Activated CD8-positive, alpha-beta T cell treated with anti-CD3 and anti-CD28 coated beads, Interleukin-2, amount 10 ng/mL, durations not matched to agents 7 days and 5 days (primary cell): ENCODE measurements around the gene ADSS1. TPM values are rescaled to one million over a fixed set of nuclear protein-coding genes. Genes with fewer than 3 reads are reported as not detected.

Source experiments
- ATAC-seq: fragments of 150-1000 bp; cut with Tn5 transposase; one replicate; pipeline ENCODE4 v1.10.0; 2021; ENCODE audit warnings: moderate library complexity
- CTCF ChIA-PET: fragments of 350-600 bp; sonication (Branson Sonifier 250); formaldehyde crosslinking; loops from one replicate; lab custom pipeline; 2021; ENCODE audit warnings: antibody characterized with exemption; lab: Charles Lee
- POLR2A ChIA-PET: fragments of 350-600 bp; sonication (Branson Sonifier 250); formaldehyde crosslinking; loops from one replicate; lab custom pipeline; 2021; ENCODE audit warnings: antibody characterized with exemption; lab: Charles Lee
- DNase-seq: peaks from one replicate; pipeline ENCODE4 v3.0.0-alpha.2; 2020
- H3K27ac Mint-ChIP-seq: one replicate; pipeline ENCODE4 v1.8.0; 2021; ENCODE audit warnings: mild to moderate bottlenecking, mixed read lengths
- H3K27me3 Mint-ChIP-seq: one replicate; pipeline ENCODE4 v1.8.0; 2021; ENCODE audit warnings: low read depth, mixed read lengths
- H3K36me3 Mint-ChIP-seq: one replicate; pipeline ENCODE4 v1.8.0; 2021; ENCODE audit warnings: low read depth, mixed read lengths
- H3K4me1 Mint-ChIP-seq: one replicate; pipeline ENCODE4 v1.8.0; 2021; ENCODE audit warnings: low read depth, mixed read lengths
- H3K4me3 Mint-ChIP-seq: one replicate; pipeline ENCODE4 v1.8.0; 2021; ENCODE audit warnings: mild to moderate bottlenecking, mixed read lengths
- H3K9me3 Mint-ChIP-seq: one replicate; pipeline ENCODE4 v1.8.0; 2022; ENCODE audit warnings: mixed read lengths; ENCODE audit not compliant: insufficient read depth
- total RNA-seq, 2 experiments: library from RNA; stranded (reverse); gene quantifications; one replicate each; pipeline ENCODE4 v1.2.3, GENCODE V29; 2021

The ADSS1 gene
- total RNA-seq, 2 experiments from 2014 or later: 1.8 TPM

GRCh38 chr14:104714066-104714465, 10.0 kb upstream of the ADSS1 start:
- H3K36me3 Mint-ChIP-seq: peaks cover 22% of the 10 kb centered on the region
- no peak overlapping the region for H3K4me3 Mint-ChIP-seq
- DNase-seq (no peak), ATAC-seq (no peak)
- no peak overlapping the region for H3K27ac Mint-ChIP-seq
- ChIA-PET POLR2A (no interaction called here), CTCF (no interaction called here)
- H3K27me3 Mint-ChIP-seq: no peaks in the 10 kb centered on the region
- no peaks in the 10 kb centered on the region for H3K4me1 Mint-ChIP-seq
- no peaks in the 10 kb centered on the region for H3K9me3 Mint-ChIP-seq

- ChIA-PET CTCF (no interaction called here), POLR2A (no interaction called here)
- no peaks in the 10 kb centered on the region for H3K9me3 Mint-ChIP-seq
- H3K4me1 Mint-ChIP-seq: no peaks in the 10 kb centered on the region
- H3K27me3 Mint-ChIP-seq: no peaks in the 10 kb centered on the region
- H3K27ac Mint-ChIP-seq: no peak overlapping the region
- ATAC-seq (no peak), DNase-seq (no peak)
- H3K36me3 Mint-ChIP-seq: peaks cover 21% of the 10 kb centered on the region
- H3K4me3 Mint-ChIP-seq: no peak overlapping the region
Measured at GRCh38 chr14:104714681-104715080, 9.3 kb upstream of the ADSS1 start.

GRCh38 chr14:104715416-104715815, 8.6 kb upstream of the ADSS1 start:
- ATAC-seq: no peak
- Mint-ChIP-seq H3K27ac (no peak overlapping the region), H3K9me3 (no peaks in the 10 kb centered on the region), H3K36me3 (peaks cover 20% of the 10 kb centered on the region), H3K4me3 (no peak overlapping the region), H3K27me3 (no peaks in the 10 kb centered on the region), H3K4me1 (no peaks in the 10 kb centered on the region)
- DNase-seq: no peak
- POLR2A ChIA-PET: no interaction called here
- CTCF ChIA-PET: no interaction called here

DNA sequence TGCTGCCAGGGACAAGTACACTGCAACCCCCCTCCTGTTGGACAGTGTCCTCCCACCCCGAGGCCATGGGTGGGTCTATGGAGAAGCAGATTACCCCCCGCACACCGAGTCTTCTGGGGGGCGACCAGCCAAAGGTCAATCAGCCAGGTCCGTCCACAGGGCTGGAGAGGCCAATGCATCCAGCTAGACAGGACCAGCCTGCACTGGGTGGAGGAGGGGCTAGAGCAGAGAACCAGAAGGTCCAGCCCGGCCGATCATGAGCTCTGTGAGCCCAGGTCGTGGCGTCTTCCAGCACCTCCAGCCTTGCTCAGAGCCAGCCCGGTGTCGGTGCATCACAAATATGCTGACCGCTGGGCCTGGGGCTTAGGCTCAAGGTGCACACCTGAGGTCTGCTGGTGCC, 8.2 kb upstream of the ADSS1 start:
- H3K36me3 Mint-ChIP-seq: peaks cover 19% of the 10 kb centered on the region
- H3K4me1 Mint-ChIP-seq: no peaks in the 10 kb centered on the region
- no peak for ATAC-seq
- H3K27ac Mint-ChIP-seq: no peak overlapping the region
- H3K9me3 Mint-ChIP-seq: no peaks in the 10 kb centered on the region
- DNase-seq: no peak
- ChIA-PET CTCF (no interaction called here), POLR2A (no interaction called here)
- H3K4me3 Mint-ChIP-seq: no peak overlapping the region
- no peaks in the 10 kb centered on the region for H3K27me3 Mint-ChIP-seq

- Mint-ChIP-seq H3K27me3 (no peaks in the 10 kb centered on the region), H3K36me3 (peaks cover 21% of the 10 kb centered on the region), H3K4me1 (no peaks in the 10 kb centered on the region), H3K4me3 (no peak overlapping the region), H3K27ac (no peak overlapping the region), H3K9me3 (no peaks in the 10 kb centered on the region)
- DNase-seq: no peak
- POLR2A ChIA-PET: no interaction called here
- no peak for ATAC-seq
- CTCF ChIA-PET: no interaction called here
Measured at GRCh38 chr14:104717137-104717536, 6.9 kb upstream of the ADSS1 start.

DNA sequence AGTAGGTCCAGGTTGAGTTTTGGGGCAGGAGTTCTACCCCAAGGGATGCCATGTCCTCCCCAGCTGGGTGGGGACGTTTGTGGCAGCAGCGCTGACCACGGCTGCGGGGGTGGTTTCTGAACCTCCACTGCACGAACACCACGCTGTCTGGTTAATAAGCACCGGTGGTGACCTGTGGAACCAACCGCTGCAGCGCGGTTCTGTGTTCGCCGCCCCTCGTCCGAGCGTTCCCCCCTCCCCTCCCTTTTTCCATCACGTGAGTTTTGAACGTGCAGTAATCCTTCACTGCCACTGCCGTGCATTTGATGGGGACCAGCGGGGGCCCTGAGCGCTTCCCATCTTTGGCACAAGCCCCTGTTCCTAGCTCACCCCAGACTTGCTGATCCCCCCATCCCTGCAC, 6.4 kb upstream of the ADSS1 start:
- POLR2A ChIA-PET: no interaction called here
- H3K27me3 Mint-ChIP-seq: no peaks in the 10 kb centered on the region

GRCh38 chr14:104718147-104718546, 5.9 kb upstream of the ADSS1 start:
- CTCF ChIA-PET: no interaction called here
- Mint-ChIP-seq H3K27me3 (no peaks in the 10 kb centered on the region), H3K9me3 (no peaks in the 10 kb centered on the region), H3K27ac (no peak overlapping the region), H3K4me1 (no peaks in the 10 kb centered on the region), H3K4me3 (no peak overlapping the region), H3K36me3 (peaks cover 21% of the 10 kb centered on the region)
- ATAC-seq (no peak), DNase-seq (no peak)
- POLR2A ChIA-PET: no interaction called here

More for the DNA sequence above, 6.4 kb upstream of the ADSS1 start:
- H3K9me3 Mint-ChIP-seq: no peaks in the 10 kb centered on the region
- no peak for DNase-seq
- H3K27ac Mint-ChIP-seq: no peak overlapping the region
- CTCF ChIA-PET: no interaction called here
- H3K4me1 Mint-ChIP-seq: no peaks in the 10 kb centered on the region
- H3K36me3 Mint-ChIP-seq: peaks cover 21% of the 10 kb centered on the region
- no peak for ATAC-seq
- no peak overlapping the region for H3K4me3 Mint-ChIP-seq

- ChIA-PET CTCF (no interaction called here), POLR2A (interaction anchor here (0.6 kb wide), 1 partner anchor 119 kb away, joined by 3 read pairs; no protein-coding TSS in a partner anchor)
- H3K9me3 Mint-ChIP-seq: no peaks in the 10 kb centered on the region
- H3K36me3 Mint-ChIP-seq: peaks cover 19% of the 10 kb centered on the region
- no peaks in the 10 kb centered on the region for H3K27me3 Mint-ChIP-seq
- DNase-seq (no peak), ATAC-seq (no peak)
- no peaks in the 10 kb centered on the region for H3K4me1 Mint-ChIP-seq
- no peak overlapping the region for H3K27ac Mint-ChIP-seq
- H3K4me3 Mint-ChIP-seq: no peak overlapping the region
Measured at GRCh38 chr14:104718871-104719270, 5.2 kb upstream of the ADSS1 start.

DNA sequence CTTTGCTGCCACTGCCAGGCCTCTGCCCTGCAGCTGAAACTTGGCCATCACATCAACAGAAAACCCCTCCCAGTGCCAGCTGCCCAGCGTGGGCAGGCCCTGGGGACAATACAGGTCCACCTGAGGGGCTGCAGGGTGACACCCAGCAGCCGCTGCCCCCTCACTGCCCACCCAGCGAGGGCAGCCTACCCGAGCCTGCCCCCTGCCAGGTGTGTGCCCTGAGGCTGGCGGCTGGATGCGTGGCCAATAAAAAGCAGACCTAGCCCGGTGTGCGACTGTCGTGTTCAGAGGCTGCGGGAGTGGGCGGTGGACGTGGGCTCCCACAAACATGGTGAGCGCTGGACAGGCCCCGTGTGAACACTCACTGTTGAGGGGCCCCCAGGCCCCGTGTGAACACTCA, 4.7 kb upstream of the ADSS1 start:
- Mint-ChIP-seq H3K4me3 (no peak overlapping the region), H3K36me3 (peaks cover 16% of the 10 kb centered on the region), H3K4me1 (no peaks in the 10 kb centered on the region), H3K27me3 (no peaks in the 10 kb centered on the region), H3K27ac (no peak overlapping the region), H3K9me3 (no peaks in the 10 kb centered on the region)
- CTCF ChIA-PET: no interaction called here
- ATAC-seq (no peak), DNase-seq (no peak)
- POLR2A ChIA-PET: interaction anchor here (0.6 kb wide), 1 partner anchor 119 kb away, joined by 3 read pairs; no protein-coding TSS in a partner anchor

DNA sequence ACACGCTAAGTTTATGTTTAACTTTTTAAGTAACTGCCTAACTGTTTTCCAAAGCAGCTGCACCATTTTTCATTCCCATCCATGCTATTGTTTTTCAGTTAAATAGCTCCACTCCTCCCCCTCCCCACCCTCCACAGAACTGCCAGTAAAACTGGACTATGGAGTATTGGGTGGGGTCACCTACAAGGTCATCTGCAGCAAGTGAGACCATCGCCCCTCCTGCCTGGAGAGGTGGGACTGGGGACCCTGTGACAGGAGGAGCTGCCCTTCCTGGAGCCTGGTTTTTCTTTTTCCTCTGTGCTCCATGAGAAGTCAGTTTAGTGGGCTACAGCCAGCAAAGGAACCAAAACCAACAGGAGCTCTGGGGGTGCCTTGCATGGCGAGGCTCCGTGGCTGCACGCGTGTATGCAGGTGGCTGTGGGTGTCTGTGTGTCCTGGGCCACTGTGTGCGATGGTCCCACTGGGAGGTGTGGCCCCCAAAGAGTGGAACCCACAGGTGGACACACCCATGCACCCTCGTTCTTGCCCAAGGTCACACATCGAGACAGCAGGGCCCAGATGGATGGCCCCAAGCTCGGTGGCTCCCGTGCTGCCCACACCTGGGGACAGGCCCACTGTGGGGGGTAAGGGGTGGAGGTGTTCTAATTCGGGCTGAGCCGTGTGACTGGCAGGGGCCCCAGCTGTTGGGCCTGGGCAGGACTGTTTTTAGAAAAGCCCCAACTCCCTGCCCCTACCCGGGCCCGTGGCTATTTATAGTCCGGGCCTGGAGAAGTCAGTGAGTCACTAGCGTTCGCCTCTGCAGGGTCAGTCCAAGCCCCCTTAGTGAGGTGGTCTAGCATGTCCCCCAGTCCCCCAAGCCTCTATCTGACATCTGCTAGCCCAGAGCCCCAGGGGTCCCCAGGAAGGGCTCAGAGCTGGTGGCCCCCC, 2.3 kb upstream of the ADSS1 start:
- ATAC-seq (no peak), DNase-seq (no peak)
- Mint-ChIP-seq H3K4me3 (no peak overlapping the region), H3K36me3 (peaks cover 9% of the 10 kb centered on the region), H3K4me1 (peaks cover 3% of the 10 kb centered on the region), H3K9me3 (no peaks in the 10 kb centered on the region), H3K27me3 (no peaks in the 10 kb centered on the region), H3K27ac (no peak overlapping the region)
- ChIA-PET POLR2A (no interaction called here), CTCF (interaction anchor here (0.6 to 1.2 kb wide), 2 partner anchors 11 to 56 kb away, joined by 3 read pairs; no protein-coding TSS in a partner anchor)

GRCh38 chr14:104722938-104723650, 935 bp upstream of the ADSS1 start:
- ChIA-PET POLR2A (no interaction called here), CTCF (interaction anchor here (0.6 to 1.5 kb wide), 9 partner anchors 11 to 64 kb away, joined by 3 to 4 read pairs (median 3); no protein-coding TSS in a partner anchor)
- Mint-ChIP-seq H3K4me1 (peaks cover 3% of the 10 kb centered on the region), H3K9me3 (no peaks in the 10 kb centered on the region), H3K4me3 (no peak overlapping the region), H3K36me3 (peaks cover 6% of the 10 kb centered on the region), H3K27ac (no peak overlapping the region), H3K27me3 (no peaks in the 10 kb centered on the region)
- DNase-seq: no peak
- ATAC-seq: no peak
